GM18498 (cell line): Measurements from ENCODE around the gene SEPTIN10.
"Not testable (repeated sequence)": the region's sequence is repeated elsewhere in the genome, so short reads cannot be mapped to it uniquely, and the experiment has no call there.

Source experiments
- ATAC-seq: cut with Tn5 transposase; IDR thresholded peaks from one replicate; pipeline ENCODE4 v1.9.1; 2021; ENCODE audit warnings: mild to moderate bottlenecking, moderate library complexity; ENCODE audit not compliant: unreplicated experiment

The SEPTIN10 gene

DNA sequence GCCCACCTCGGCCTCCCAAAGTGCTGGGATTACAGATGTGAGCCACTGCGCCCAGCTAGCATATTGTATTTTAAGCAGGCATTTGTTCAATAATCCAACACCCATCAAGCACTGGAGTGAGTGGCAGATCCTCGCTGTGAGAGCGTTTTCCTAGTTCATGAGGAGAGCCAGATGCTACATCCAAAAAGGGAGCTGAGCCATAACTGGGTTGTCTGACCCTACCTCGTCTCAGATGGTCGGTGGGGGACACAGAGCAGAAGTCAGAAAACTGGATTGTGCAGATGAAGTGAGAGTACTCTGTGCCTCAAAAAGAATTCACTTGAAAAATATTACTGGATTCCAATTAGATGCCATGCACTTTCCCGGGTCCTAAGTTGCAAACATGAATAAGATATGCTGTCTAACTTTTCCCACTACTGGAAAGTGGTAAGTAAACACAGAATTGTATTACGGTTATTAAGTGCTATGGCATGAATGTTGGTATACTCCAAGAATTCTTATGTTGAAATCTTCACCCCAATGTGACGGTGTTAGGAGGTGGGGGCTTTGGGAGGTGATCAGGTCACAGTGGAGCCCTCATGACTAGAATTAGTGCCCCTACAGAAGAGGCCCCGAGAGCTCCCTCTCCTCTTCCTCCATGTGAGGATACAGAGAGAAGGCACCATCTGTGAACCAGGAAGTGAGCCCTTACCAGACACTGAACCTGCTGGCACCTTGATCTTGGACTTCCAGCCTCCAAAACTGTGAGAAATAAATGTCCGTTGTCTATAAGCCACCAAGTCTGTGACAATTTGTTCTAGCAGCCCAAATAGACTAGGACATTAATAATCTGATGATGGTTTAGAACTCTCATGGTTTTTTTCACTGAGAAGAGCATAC is 21.9 kb upstream of the SEPTIN10 start:
- ATAC-seq, result no peak

DNA sequence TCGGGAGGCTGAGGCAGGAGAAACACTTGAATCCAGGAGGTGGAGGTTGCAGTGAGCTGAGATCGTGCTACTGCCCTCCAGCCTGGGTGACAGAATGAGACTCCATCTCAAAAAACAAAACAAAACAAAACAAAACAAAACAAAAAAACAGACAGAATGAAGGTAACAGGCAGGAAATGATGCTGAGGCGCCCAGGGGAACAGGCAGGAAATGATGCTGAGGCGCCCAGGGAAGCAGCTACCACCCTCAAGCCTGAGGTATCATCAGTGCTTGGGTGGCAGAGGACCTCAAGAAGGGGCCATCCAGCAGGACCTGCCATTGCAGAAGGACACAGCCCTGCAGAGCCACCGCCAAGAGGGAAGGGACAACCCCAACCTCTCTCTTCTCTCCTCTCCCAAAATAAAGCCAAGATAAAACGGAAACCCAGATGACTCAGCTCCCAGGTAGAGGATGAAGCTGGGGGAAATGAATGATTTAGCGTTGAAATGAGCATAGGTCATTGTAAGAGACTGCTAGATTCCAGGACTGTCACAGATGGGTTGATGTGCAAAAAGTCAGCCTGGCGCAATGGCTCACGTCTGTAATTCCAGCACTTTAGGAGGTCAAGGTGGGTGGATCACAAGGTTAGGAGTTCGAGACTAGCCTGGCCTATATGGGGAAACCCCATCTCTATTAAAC is 19.7 kb upstream of the SEPTIN10 start:
- no peak for ATAC-seq

DNA sequence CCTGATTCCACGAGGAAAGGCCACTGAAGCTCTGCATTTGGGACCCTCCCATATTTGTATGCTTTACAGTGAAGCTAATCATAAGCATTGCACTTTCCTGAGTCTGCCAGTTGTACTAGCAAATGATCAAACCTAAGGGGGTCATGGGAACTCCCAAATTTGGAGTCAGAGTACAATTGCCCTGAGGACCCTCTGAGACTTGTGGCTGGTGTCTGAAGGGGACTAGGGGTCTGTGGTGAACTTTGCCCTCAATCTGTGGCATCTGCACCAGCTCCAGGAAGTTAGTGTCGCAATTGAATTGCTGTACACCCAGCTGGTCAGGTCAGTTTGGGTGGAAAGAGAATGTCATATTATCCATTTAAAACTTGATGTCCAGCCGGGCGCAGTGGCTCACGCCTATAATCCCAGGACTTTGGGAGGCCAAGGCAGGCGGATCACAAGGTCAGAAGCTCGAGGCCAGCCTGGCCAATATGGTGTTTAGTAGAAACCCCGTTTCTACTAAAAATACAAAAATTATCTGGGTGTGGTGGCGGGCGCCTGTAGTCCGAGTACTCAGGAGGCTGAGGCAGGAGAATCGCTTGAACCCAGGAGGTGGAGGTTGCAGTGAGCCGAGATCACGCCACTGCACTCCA is 18.5 kb upstream of the SEPTIN10 start:
- no peak for ATAC-seq

DNA sequence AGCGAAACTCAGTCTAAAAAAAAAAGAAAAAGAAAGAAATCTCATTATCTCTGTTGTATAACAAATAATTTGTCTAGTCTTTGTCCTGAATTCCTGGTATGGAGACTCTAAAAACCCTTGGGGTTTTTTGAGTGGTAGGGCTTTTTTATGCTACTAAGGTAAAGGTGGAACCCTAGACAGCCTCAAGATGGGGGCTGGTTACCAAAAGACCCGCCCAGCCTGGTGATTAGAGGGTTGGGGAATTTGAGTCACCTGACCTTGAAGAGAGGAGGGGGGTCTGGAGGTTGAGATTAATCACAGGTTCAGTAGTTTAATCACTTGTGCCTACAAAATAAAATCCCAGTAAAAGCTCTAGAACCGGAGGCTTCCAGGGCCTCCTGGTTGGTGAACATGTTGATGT is 18.0 kb upstream of the SEPTIN10 start:
- no peak for ATAC-seq

DNA sequence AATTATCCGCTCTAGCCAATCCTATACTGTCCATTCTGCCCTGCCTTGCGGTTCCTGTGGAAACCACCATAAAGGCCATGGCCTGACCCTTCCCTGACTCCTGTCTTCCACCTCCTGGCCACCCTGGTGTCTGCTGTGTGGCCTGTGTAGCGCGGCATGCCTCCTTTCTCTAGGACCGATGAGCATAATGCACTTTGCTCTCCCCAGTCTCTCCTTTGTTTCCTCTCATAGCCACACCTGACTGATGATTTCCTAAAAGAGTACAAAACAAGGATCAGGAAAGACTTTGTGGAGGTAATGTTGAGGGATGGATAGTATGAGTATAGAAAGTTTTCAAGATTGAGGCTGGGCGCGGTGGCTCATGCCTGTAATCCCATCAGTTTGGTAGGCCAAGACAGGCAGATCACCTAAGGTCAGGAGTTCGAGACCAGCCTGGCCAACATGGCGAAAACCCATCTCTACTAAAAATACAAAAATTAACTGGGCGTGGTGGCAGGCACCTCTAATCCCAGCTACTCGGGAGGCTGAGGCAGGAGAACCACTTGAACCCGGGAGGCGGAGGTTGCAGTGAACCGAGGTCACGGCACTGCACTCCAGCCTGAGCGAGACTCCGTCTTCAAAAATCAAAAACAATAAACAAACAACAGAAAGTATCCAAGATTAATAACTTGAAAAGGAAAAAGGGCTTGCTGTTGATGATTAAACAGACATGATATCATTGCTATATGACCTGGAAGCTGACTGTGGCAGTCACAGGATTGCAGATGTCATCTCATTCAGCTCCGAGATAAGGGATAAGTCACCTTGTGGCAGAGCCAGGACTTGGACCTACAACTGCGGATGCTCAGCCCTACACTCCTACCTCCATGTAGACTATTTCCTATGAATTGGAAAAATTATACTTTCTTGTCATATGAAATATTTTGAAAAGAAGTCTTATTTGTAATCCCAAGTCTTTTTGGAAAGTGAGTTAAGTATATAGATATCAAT is 17.0 kb upstream of the SEPTIN10 start:
- no peak for ATAC-seq

DNA sequence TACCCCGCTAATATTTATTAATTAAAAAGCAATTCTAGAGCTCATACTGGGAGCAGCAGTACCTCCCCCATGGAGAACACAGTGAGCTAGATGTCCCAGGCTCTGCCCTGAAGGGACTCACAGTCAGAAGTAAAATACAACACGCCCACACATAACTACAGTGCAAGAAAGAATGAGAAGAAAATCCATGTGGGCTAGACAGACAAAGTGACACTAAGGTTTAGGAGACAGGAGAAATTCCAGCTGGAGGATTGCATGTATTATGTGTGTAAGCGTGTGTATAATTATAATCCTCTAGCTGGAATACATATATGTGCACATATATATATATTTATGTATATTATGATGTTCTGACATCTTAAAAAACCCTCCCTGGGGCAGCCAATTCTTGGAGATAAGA is 16.1 kb upstream of the SEPTIN10 start:
- no peak for ATAC-seq

DNA sequence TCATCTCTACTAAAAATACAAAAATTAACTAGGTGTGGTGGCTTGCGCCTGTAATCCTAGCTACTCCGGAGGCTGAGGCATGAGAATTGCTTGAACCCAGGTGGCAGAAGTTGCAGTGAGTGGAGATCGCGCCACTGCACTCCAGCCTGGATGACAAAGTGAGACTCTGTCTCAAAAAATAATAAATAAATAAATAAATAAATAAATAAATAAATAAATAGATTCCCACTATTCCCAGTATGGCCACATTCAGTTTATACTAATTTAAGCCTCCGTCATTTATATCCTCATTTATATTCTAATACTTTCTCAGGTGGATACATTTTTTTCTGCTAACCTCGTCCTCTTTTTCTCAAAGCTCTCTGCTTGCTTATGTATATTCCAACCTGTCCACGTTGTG is 14.6 kb upstream of the SEPTIN10 start:
- not testable (repeated sequence) for ATAC-seq

DNA sequence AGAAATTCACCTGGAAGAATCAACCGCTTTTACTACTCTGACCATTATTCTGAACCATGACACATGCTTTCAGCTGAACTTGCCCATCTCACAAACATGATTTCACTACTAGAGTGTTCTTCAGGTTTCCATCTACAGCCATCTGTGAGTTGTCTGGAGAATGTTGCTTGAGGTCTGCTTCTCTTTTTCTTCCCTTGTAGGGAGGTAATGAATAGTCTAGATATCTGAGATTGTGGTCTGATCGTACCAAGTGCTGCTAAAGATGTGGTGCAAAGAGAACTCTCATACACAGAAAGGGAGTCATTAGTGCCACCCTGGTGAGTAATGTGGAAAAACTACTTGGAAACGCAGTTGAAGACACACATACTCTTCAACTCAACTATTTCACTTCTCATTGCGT is 10.6 kb upstream of the SEPTIN10 start:
- no peak for ATAC-seq

DNA sequence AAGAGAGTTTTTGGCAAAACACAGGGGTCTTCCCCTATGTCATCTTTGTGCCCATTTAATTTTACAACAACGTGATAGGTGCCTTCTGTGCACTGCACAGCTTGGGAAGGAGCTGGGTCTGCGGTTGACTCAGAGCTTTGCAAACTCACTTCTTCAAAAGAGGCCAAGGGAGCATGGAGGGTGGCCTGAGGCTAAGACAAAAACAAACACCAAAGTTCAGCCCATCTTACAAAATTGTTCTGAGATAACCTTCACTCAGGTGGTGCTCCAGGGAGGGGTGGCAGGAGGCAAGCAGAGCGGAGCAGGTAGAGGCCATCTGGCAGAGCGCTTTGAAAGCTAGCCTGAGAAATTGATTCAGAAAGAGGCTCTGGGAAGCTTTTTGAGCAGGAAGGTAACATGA is 10.2 kb upstream of the SEPTIN10 start:
- no peak for ATAC-seq

DNA sequence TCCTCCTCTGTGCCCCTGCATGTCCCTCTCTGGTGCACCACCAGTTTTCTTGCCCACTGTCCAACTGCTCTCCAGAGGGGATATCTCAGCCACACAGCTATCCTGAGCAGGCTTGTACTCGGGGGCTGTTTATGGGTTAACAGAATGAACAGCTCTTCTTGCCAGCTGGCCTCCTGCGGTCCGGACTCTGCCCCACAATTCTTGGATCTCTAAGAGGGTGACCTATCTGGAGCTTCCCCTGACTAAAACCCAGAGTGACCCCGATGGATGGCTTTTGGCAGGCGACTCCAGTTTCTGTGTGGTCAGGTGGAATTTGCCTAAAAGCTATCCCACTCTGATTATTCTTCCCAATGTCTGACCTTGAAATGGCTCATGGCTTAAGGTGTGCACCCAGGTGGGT is 9.5 kb upstream of the SEPTIN10 start:
- no peak for ATAC-seq

DNA sequence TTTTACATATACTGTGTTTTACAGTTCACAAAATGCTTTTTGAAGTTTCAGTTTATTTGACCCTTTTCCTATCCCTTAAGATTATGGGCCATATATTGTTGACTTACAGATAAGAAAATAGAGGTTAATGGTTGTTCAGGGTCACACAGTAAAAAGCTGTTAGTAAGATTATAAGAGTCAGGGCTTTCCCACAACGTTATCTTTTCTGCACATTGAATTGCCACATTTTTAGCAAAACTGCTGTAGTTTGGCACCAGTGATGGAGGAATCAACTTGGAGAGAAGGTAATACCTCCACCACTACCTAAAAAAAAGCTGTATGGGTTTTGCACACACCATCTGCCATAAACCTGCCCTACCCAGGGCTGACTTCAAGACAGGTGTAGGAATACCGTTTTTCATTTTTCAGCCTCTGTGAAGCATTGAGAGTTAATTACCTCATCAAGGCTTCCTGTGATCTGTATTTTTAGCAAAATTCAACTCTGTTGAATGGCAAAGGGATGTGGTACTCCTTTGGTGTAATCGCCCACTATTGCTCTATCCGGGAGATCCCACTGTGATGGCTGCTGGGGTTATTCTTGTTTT is 5.4 kb upstream of the SEPTIN10 start:
- ATAC-seq, result no peak

DNA sequence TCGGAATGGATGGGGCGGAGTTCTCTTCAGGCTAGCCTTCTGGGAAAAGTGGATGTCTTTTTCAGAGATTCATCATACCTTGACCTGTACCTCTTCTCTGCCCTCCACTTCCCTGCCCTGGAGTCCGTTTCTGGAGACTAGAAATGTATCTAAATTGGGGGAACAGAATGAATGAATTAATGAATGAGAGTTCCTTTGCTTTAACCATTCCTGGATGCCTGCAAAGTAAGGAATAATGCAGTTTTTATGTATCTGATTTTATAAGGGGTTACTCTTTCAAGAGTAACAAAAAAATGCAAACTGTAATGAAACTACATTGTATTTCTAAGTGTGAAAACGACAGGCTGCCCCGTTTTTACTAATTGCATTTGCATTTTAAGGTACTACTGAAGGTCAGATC is 2.4 kb upstream of the SEPTIN10 start:
- no peak for ATAC-seq

DNA sequence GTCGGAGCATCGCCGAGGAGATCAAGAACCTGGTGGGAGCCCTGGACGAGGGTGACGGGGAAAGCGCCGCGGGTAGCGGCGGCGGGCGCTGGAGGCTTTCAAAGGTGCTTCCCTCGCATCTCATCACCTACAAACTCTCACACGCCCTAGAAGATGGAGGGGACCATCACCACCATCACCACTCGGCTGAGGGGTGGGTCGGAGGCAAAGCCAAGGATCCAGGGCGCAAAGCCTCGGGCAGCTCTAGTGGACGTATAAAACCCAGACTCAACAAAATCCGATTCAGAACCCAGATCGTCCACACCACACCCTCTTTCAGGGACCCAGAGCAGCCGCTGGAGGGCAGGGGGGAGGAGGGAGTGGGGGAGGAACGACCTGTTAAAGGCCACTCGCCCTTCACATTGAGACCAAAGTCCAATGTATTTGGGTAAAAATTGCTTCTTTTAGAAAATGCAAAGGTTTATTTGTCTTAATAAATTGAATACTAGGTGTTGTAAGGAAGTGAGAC is 1.9 kb upstream of the SEPTIN10 start:
- no peak for ATAC-seq

DNA sequence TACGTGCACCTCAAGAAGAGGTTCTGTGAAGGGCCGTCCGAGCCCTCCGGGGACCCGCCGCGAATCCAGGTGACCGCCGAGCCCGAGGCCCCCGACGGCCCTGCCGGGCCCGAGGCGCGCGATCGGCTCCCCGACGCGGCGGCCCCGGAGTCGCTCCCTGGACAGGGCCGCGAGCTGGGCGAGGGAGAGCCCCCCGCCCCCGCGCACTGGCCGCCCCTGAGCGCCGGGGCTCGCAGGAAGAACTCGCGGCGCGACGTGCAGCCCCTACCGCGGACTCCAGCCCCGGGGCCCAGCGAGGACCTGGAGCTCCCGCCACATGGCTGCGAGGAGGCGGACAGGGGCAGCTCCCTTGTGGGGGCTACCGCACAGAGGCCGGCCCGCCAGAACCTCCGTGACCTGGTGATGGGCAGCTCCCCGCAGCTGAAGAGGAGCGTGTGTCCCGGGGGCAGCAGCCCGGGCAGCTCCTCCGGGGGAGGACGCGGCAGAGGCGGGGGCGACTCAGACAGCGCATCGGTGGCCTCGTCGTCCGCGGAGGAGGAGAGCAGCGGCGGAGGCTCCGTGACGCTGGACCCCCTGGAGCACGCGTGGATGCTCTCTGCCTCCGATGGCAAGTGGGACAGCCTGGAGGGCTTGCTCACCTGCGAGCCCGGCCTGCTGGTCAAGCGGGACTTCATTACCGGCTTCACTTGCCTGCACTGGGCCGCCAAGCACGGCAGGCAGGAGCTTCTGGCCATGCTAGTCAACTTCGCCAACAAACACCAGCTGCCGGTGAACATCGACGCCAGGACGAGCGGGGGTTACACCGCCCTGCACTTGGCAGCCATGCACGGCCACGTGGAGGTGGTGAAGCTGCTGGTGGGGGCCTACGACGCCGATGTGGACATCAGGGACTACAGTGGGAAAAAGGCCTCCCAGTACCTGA is 1.2 kb upstream of the SEPTIN10 start:
- no peak for ATAC-seq

DNA sequence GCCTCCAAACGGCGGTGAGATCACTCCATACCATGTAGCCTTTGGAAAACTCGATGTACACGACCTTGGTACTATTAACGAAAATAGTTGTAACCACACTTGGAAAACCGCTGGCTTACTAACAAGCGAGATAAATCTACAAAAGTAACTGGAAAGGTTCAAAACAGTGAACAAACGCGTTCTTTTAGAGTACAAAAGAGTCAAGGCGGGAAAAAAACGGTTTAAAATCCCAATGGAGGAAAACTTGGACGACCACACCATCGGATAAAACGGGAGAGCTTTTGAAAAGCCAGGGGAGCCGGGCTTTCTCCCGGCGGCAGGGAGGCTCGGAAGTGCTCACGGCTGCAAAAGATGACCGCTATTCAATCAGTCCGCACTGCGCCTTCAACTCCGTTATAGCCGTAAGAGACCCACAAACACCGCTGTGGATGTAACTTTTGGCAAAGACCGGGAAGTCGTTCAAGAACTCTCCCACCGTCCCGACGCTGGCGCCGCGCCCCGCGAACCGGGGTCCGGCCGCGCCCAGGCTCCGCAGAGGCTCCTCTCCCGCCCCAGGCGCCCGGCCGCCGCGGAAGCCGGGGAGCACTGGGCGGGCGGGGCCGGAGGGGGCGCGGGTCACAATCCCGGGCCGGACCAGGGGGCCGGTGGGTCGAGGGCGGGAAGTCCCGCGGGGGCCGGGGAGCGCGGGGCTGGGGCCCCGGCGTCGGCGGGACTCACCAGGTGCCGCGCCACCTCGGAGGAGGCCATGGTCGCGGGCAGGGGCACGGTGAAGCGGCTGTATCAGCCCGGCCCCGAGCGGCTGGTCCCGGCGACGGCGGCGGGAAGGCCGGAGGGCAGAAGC is 465 bp downstream of the SEPTIN10 start:
- peak; percentile 35 for ATAC-seq

DNA sequence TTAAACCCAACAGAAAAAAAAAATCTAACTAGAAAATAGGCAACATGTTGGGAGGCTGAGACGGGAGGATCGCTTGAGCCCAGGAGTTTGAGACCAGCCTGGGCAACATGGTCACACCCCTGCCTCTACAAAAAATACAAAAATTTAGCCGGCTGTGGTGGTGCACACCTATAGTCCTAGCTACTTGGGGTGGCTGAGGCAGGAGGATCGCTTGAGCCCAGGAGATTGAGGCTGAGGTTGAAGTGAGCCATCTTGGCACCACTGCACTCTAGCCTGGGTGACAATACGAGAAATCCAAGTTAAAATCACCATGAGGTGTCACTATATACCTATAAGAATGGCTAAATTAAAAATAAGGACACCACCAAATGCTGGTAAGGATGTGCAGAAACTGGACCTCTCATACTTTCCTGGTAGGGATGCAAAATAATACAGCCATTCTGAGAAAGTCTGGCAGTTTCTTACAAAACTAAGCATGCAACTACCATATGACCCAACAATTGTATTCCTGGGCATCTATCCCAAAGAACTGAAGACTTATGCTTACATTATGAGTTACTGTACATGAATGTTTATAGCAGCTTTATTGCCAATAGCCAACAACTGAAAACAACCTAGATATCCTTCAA is 2.2 kb downstream of the SEPTIN10 start:
- no peak for ATAC-seq

DNA sequence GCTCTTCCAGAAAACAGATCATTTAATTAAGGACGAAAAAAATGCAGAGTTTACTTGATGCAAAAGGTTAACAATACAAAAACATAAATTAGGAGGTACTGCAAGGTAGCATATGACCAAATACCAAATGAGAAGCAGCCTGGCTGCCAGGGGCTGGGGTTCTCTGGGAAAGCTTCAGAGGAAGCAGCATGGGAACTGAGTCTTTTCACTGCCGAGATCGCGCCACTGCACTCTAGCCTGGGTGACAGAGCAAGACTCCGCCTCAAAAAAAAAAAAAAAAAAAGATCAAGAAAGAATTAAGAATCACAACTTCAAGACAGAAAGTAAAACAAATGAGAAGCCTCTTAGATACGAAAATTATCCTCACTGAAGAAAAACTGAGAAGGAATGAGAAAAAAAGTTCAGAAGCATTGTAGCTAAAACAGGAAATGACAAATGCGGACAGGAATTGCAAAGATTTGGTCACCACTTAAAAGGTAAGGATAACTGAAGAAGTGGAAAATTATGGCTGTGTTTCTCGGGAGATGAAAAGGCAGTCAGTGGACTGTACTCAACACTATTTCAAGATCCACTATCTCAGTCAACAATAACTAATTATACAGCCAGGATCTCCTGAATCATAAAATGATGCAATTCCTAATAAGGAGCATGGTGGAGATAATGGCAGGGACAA is 4.3 kb downstream of the SEPTIN10 start:
- ATAC-seq, result no peak
